Inflammatory macrophage (primary cell): ENCODE data around the gene BLOC1S5.
"Not testable (repeated sequence)": the region's sequence is repeated elsewhere in the genome, so short reads cannot be mapped to it uniquely, and the experiment has no call there.

Experiments
- DNase-seq, 2 donors: peaks; one replicate each; pipeline ENCODE4 v3.0.0-alpha.2; 2020 to 2022

The BLOC1S5 gene

GRCh38 chr6:8080362-8081151, 16.4 kb upstream of the BLOC1S5 start:
- peak; percentile 71 to 90 for DNase-seq

DNA sequence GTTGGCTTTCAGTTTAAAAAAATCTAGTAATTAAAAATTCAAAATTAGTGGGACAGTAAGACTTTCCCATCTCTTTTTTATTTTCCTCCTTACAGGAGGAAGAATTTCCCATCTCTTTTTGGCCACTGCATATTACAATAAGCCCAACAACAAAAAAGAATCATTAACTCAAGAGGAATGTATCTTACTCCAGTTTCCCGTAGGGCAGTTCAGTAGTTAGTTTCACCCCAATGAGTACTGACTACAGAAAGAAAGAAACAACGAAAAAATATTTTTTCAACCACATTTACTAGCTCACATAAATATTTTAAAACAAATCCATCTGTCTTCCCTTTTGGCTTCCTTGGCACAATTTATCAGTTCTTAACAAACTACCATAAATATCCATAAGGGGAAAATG, 14.9 kb upstream of the BLOC1S5 start:
- no peak for DNase-seq

- no peak for DNase-seq
Measured at GRCh38 chr6:8077991-8078390, 13.8 kb upstream of the BLOC1S5 start.

- DNase-seq = no peak
Measured at GRCh38 chr6:8075704-8076103, 11.5 kb upstream of the BLOC1S5 start.

- no peak for DNase-seq
Measured at GRCh38 chr6:8075185-8075584, 11.0 kb upstream of the BLOC1S5 start.

- no peak for DNase-seq
Measured at GRCh38 chr6:8074213-8074612, 10.0 kb upstream of the BLOC1S5 start.

DNA sequence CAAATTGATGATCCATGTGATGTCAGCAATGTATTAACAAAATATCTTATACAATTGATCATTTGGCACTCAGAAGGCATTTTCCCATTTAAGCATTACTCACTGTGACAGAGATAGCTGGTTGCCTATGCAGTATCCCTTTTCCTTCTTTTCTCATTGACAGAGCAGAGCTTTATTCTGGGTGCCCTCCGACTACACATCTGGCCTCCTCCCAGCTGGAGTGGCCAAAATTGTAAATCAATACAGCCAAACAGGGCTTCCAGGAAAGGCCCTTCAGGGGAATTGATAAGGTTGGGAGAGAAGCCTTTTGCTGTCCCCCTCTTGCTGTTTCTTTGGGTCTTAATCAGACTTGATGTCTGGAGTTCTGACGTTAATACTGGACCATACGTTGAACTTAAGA, 9.6 kb upstream of the BLOC1S5 start:
- DNase-seq = no peak

GRCh38 chr6:8070718-8071117, 6.5 kb upstream of the BLOC1S5 start:
- no peak for DNase-seq

GRCh38 chr6:8069631-8070284, 5.6 kb upstream of the BLOC1S5 start:
- no peak for DNase-seq

- no peak for DNase-seq
Measured at GRCh38 chr6:8069151-8069550, 5.0 kb upstream of the BLOC1S5 start.

- DNase-seq = peak in 1 of 2 donors; percentile 5
Measured at GRCh38 chr6:8066108-8066507, 1.9 kb upstream of the BLOC1S5 start.

- peak; percentile 30 to 54 for DNase-seq
Measured at GRCh38 chr6:8065519-8065911, 1.3 kb upstream of the BLOC1S5 start.

GRCh38 chr6:8064638-8065518, 689 bp upstream of the BLOC1S5 start:
- no peak for DNase-seq

GRCh38 chr6:8061736-8062135, 2.5 kb downstream of the BLOC1S5 start:
- no peak for DNase-seq

DNA sequence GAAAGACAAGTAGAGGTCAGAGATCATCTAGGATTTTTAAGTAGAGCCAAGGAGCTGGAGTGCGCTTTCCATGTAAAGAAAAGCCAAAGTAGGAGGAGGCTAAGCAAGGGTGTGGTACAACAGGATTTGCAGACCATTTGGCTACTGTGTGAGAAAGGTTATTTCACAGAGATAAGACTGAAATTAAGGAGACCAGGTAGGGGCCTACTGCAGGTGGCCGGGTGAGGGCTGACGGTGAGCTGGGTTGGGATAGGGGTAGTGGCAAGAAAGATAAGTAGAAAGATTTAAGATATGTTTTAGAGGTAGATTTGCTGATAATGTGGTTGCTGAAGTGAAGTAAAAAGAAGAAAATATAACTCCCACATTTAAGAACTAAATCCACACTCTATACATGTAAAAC, 3.8 kb downstream of the BLOC1S5 start:
- DNase-seq = no peak

GRCh38 chr6:8059129-8059528, 5.1 kb downstream of the BLOC1S5 start:
- DNase-seq = peak in 1 of 2 donors; percentile 38

DNA sequence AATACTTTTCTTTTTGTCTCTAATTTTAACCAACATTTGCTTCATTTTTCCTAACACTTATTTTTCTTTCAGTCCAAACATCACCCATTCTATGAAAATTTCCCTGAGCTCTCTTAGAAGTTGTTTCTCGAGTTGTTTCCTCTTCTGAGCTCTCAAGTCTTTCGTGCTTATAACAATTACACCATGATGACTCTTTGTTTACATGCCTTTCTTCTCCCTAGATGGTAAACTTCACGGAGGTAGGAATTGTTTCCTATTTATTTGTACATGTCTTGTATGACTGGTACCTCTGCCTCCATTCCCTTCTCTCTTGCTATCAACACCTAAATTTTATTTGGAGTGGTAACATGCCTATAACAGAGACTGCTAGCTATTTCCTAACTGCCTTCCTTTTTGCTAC, 6.4 kb downstream of the BLOC1S5 start:
- no peak for DNase-seq

- DNase-seq = no peak
Measured at GRCh38 chr6:8057263-8057662, 6.9 kb downstream of the BLOC1S5 start.

DNA sequence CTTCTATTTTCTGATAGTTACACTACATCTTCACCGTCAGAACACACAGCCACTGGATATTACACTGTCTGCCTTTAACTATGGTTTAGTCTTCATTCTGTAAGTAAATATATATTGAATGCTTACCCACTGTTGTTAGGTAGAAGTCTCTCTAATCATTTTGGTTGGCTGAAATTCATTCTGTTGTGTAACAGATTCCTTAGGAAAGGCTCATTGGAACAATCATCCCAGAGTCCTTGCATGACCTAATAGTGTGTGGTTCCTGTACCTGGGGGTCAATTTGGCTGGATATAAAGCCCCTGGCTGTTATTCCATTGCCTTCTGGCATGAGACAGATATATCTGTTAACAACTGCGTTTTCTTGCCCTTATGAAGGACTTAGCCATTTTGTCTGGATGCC, 9.9 kb downstream of the BLOC1S5 start:
- DNase-seq = no peak

GRCh38 chr6:8047541-8048292, 16.5 kb downstream of the BLOC1S5 start:
- DNase-seq = no peak

GRCh38 chr6:8045769-8046168, 18.4 kb downstream of the BLOC1S5 start:
- not testable (repeated sequence) for DNase-seq

- no peak for DNase-seq
Measured at GRCh38 chr6:8043221-8043620, 21.0 kb downstream of the BLOC1S5 start.
